ENCODE data around the gene MEIS2. TPM values are rescaled to one million over a fixed set of nuclear protein-coding genes. Genes with fewer than 3 reads are reported as not detected.

MEIS2 gene
- total and polyA plus RNA-seq, 2 experiments from 2014 or later: 0.27 TPM; not detected in 1

GRCh38 chr15:37015451-37015850 lies 84.9 kb downstream of the MEIS2 start (continued):
- TF ChIP-seq, protein P1, sequence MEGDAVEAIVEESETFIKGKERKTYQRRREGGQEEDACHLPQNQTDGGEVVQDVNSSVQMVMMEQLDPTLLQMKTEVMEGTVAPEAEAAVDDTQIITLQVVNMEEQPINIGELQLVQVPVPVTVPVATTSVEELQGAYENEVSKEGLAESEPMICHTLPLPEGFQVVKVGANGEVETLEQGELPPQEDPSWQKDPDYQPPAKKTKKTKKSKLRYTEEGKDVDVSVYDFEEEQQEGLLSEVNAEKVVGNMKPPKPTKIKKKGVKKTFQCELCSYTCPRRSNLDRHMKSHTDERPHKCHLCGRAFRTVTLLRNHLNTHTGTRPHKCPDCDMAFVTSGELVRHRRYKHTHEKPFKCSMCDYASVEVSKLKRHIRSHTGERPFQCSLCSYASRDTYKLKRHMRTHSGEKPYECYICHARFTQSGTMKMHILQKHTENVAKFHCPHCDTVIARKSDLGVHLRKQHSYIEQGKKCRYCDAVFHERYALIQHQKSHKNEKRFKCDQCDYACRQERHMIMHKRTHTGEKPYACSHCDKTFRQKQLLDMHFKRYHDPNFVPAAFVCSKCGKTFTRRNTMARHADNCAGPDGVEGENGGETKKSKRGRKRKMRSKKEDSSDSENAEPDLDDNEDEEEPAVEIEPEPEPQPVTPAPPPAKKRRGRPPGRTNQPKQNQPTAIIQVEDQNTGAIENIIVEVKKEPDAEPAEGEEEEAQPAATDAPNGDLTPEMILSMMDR (conservative IDR thresholded peaks at IDR 0.05; ENCODE audit: low read depth in 2 of 2): no peak
- no peak for TF ChIP-seq STAT1 (IDR thresholded peaks at IDR 0.05; ENCODE audit: unreplicated experiment)

DNA sequence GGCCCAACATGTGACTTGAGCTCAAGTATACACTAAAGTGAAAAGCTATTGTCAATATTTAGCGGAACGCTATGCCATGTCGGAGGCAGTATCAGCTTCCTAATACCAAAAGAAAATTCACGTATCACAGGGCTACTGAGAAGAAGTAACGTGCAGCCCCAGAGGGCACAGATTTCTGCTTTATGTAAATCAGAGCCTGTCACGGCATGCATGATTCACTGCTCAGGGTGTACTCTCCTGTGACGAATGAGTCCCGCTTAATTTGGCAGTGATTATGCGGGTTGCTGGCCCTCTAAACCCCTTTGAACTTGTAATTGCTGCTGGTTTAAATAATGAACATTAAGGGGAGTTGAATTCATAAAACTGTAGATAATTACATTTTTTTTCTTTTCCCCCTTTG lies 85.3 kb downstream of the MEIS2 start:
- Mint-ChIP-seq H3K4me3 (no peak overlapping the region), H3K27me3 (ENCODE audit: insufficient read depth, low read depth, poor library complexity) (no peaks in the 10 kb centered on the region), H3K9me3 (no peaks in the 10 kb centered on the region), H3K4me1 (peaks cover 22% of the 10 kb centered on the region), H3K27ac (no peak overlapping the region), H3K36me3 (ENCODE audit: low read depth) (no peaks in the 10 kb centered on the region)
- Histone ChIP-seq H3F3A (replicated peaks; ENCODE audit: low read depth) (no peaks in the 10 kb centered on the region), H3K4me3 (no peak overlapping the region), H4K20me1 (replicated peaks; ENCODE audit: insufficient read depth) (no peaks in the 10 kb centered on the region), H3K4me2 (no peak overlapping the region), H3K27ac (ENCODE audit: low read depth) (no peak overlapping the region), H3K36me3 (ENCODE audit: insufficient read depth) (no peaks in the 10 kb centered on the region), H3K27me3 (ENCODE audit: insufficient read depth) (no peaks in the 10 kb centered on the region), H3K4me1 (ENCODE audit: insufficient read depth) (peaks cover 10% of the 10 kb centered on the region), H3K9me2 (ENCODE audit: insufficient read depth) (peaks cover 2% of the 10 kb centered on the region), H3K79me2 (replicated peaks; ENCODE audit: insufficient read depth) (no peaks in the 10 kb centered on the region), H2AFZ (no peak overlapping the region)
- TF ChIP-seq ZNF331 (CRISPR knock-in tag; IDR thresholded peaks at IDR 0.05; ENCODE audit: low read depth): no peak
- no peak for TF ChIP-seq EZH2phosphoT487 (IDR thresholded peaks at IDR 0.05; ENCODE audit: unreplicated experiment)
- TF ChIP-seq STAT1 (IDR thresholded peaks at IDR 0.05; ENCODE audit: unreplicated experiment): no peak
- TF ChIP-seq ZNF114 (CRISPR knock-in tag; IDR thresholded peaks at IDR 0.05): no peak
- TF ChIP-seq NANOG (IDR thresholded peaks at IDR 0.05; ENCODE audit: borderline replicate concordance): no peak
- TF ChIP-seq, protein P1 (conservative IDR thresholded peaks at IDR 0.05; ENCODE audit: low read depth in 2 of 2): no peak
- no peak for TF ChIP-seq ETS1 (IDR thresholded peaks at IDR 0.05)
- no peak for TF ChIP-seq EZH2 (IDR thresholded peaks at IDR 0.05; ENCODE audit: low read depth, unreplicated experiment)
- no peak for TF ChIP-seq POLR2AphosphoS5 (IDR thresholded peaks at IDR 0.05; ENCODE audit: low read depth)
- TF ChIP-seq JUNB (IDR thresholded peaks at IDR 0.05; ENCODE audit: unreplicated experiment): no peak
- no peak for TF ChIP-seq ZNF462 (CRISPR knock-in tag; IDR thresholded peaks at IDR 0.05)
- DNase-seq (ENCODE audit: low spot score) (no peak), ATAC-seq (peak; percentile 31; the same call in 1 of the 3 replicates)
